HepG2 (cell line): Measurements from ENCODE around the gene MIB2. TPM values are rescaled to one million over a fixed set of nuclear protein-coding genes. Genes with fewer than 3 reads are reported as not detected.

Experiments
- ATAC-seq: fragments of 200-7000 bp; cut with Tn5 transposase; 3 replicates; pipeline ENCODE4 v1.9.1; 2020; ENCODE audit warnings: mild to moderate bottlenecking, moderate library complexity
- BruUV-seq: library from RNA; stranded (reverse); fragments of 400-500 nt; replicated peaks from 2 replicates; lab custom pipeline; 2021; lab: Mats Ljungman, UMichigan
- CTCF ChIA-PET: fragments of 300-600 bp; formaldehyde crosslinking; extraction: SDS; loops from one replicate; lab custom pipeline; 2021; ENCODE audit warnings: low total read pairs, inconsistent platforms, low intra/inter-chr PET ratio; lab: Yijun Ruan, JAX
- POLR2A ChIA-PET: fragments of 350-600 bp; sonication (Branson Sonifier 250); formaldehyde crosslinking; loops from one replicate; lab custom pipeline; 2020; ENCODE audit warnings: antibody characterized with exemption, inconsistent platforms; lab: Yijun Ruan, JAX
- DNase-seq: peaks from one replicate; pipeline ENCODE4 v3.0.0-alpha.2; 2015; ENCODE audit warnings: low spot score
- FAIRE-seq: peaks from 3 replicates; lab custom pipeline; 2011; peaks lifted over from hg19 to GRCh38; lab: Jason Lieb, UNC
- H2AFZ ChIP-seq: one replicate; pipeline ENCODE4 v1.6.1; 2011; ENCODE audit warnings: low read length, inconsistent platforms
- H3K27ac ChIP-seq: fragments of 300-600 bp; 3 replicates; pipeline ENCODE4 v1.8.0; 2011; ENCODE audit warnings: mixed run types, mild to moderate bottlenecking, mixed read lengths, low read length, inconsistent platforms; ENCODE audit not compliant: insufficient read depth; ENCODE audit errors: extremely low read length
- H3K27me3 ChIP-seq, 2 experiments: fragments of 200-600 bp in 1 of 2; 2 replicates in 1 of 2; 3 replicates in 1 of 2; pipeline versions ENCODE4 v1.6.0 to v1.8.0; 2011; ENCODE audit warnings: low read length in 2 of 2, mild to moderate bottlenecking in 2 of 2, moderate library complexity in 2 of 2, inconsistent platforms in 1 of 2; ENCODE audit not compliant: insufficient read depth in 2 of 2, control insufficient read depth in 1 of 2
- H3K36me3 ChIP-seq, 2 experiments: fragments of 200-600 bp in 1 of 2; replicated peaks in 1 of 2; 2 replicates in 1 of 2; 3 replicates in 1 of 2; pipeline versions ENCODE4 v1.5.1 to v1.8.0; 2011; ENCODE audit warnings: low read length in 2 of 2, inconsistent platforms in 1 of 2; ENCODE audit not compliant: insufficient read depth in 2 of 2, control insufficient read depth in 1 of 2
- H3K4me1 ChIP-seq: 2 replicates; pipeline ENCODE4 v1.5.1; 2012; ENCODE audit warnings: low read length, inconsistent platforms; ENCODE audit not compliant: insufficient read depth
- H3K4me2 ChIP-seq: 2 replicates; pipeline ENCODE4 v1.6.0; 2011; ENCODE audit warnings: low read depth, low read length, inconsistent platforms
- H3K4me3 ChIP-seq, 3 experiments: fragments of 200-600 bp in 1 of 3; sonication (generic), shearing (Covaris generic) in 1 of 3; replicated peaks in 1 of 3; 2 replicates each; pipeline ENCODE4 v1.5.1; 2011 to 2016; ENCODE audit warnings: low read length in 3 of 3, inconsistent platforms in 2 of 3, low read depth in 2 of 3, mild to moderate bottlenecking in 2 of 3, control low read depth in 1 of 3, mixed read lengths in 1 of 3; ENCODE audit not compliant: insufficient read depth in 1 of 3
- H3K79me2 ChIP-seq: one replicate; pipeline ENCODE4 v1.6.1; 2011; ENCODE audit warnings: low read length, inconsistent platforms; ENCODE audit not compliant: insufficient read depth
- H3K9ac ChIP-seq: 2 replicates; pipeline ENCODE4 v1.6.0; 2011; ENCODE audit warnings: mild to moderate bottlenecking, low read depth, low read length, inconsistent platforms; ENCODE audit not compliant: insufficient read depth
- H3K9me3 ChIP-seq: 2 replicates; pipeline ENCODE4 v1.5.1; 2012; ENCODE audit warnings: mild to moderate bottlenecking, low read length
- H4K20me1 ChIP-seq: 2 replicates; pipeline ENCODE4 v1.6.0; 2011; ENCODE audit warnings: inconsistent platforms, mild to moderate bottlenecking, low read length, moderate library complexity; ENCODE audit not compliant: insufficient read depth
- KAT8 ChIP-seq: IDR thresholded peaks from 2 replicates; pipeline ENCODE4 v1.6.1; 2016; ENCODE audit warnings: missing genetic modification reagents, missing compliant biosample characterization
- MYC ChIP-seq: sonication (generic); formaldehyde crosslinking; IDR thresholded peaks from 2 replicates; pipeline ENCODE4 v1.9.0; 2021; ENCODE audit warnings: missing genetic modification reagents, borderline replicate concordance
- PCBP1 ChIP-seq: fragments of 200-400 bp; formaldehyde crosslinking; IDR thresholded peaks from 2 replicates; pipeline ENCODE4 v1.6.1; 2017; ENCODE audit warnings: mild to moderate bottlenecking, low read depth, low read length, borderline replicate concordance
- PHF21A ChIP-seq: sonication (generic); formaldehyde crosslinking; IDR thresholded peaks from 2 replicates; pipeline ENCODE4 v1.5.0; 2020; ENCODE audit warnings: mild to moderate bottlenecking, missing genetic modification reagents
- RBM22 ChIP-seq: fragments of 200-400 bp; formaldehyde crosslinking; optimal IDR thresholded peaks from 2 replicates; pipeline ENCODE3; 2017; ENCODE audit warnings: mild to moderate bottlenecking, low read length, moderate library complexity
- RNF2 ChIP-seq: fragments of 450-650 bp; conservative IDR thresholded peaks from 2 replicates; pipeline ENCODE4 v1.6.1; 2016; ENCODE audit warnings: low read depth
- TAF15 ChIP-seq: fragments of 200-400 bp; formaldehyde crosslinking; IDR thresholded peaks from one replicate; pipeline ENCODE4 v1.6.1; 2018; ENCODE audit warnings: mild to moderate bottlenecking, low read depth, low read length; ENCODE audit not compliant: poor library complexity, severe bottlenecking
- THAP9 ChIP-seq: sonication (generic); formaldehyde crosslinking; IDR thresholded peaks from 2 replicates; pipeline ENCODE4; 2020; ENCODE audit warnings: missing genetic modification reagents, mild to moderate bottlenecking, borderline replicate concordance
- ZNF225 ChIP-seq: sonication (generic); formaldehyde crosslinking; IDR thresholded peaks from 2 replicates; pipeline ENCODE4 v1.4.0; 2020; ENCODE audit warnings: mild to moderate bottlenecking, missing genetic modification reagents
- ZNF362 ChIP-seq: sonication (generic); formaldehyde crosslinking; IDR thresholded peaks from 2 replicates; pipeline ENCODE4 v1.4.0; 2020; ENCODE audit warnings: missing genetic modification reagents, mild to moderate bottlenecking, borderline replicate concordance
- ZNF446 ChIP-seq: sonication (generic); formaldehyde crosslinking; IDR thresholded peaks from 2 replicates; pipeline ENCODE4 v1.5.0; 2020; ENCODE audit warnings: mild to moderate bottlenecking, missing genetic modification reagents
- ZNF773 ChIP-seq: sonication (generic); formaldehyde crosslinking; IDR thresholded peaks from 2 replicates; pipeline ENCODE4 v1.4.0; 2020; ENCODE audit warnings: missing genetic modification reagents, borderline replicate concordance
- ZSCAN31 ChIP-seq: sonication (generic); formaldehyde crosslinking; IDR thresholded peaks from 2 replicates; pipeline ENCODE4 v1.5.0; 2020; ENCODE audit warnings: low read depth, mild to moderate bottlenecking, missing genetic modification reagents
- WGBS: methylation state at CpG from one replicate; pipeline ENCODE4 v1.1.6; 2017; ENCODE audit warnings: low lambda C conversion rate; 5-methylcytosine and 5-hydroxymethylcytosine counted together
- in situ Hi-C: cut with HindIII; loops from 2 replicates; pipeline ENCODE4 v1.10.0; 2017; ENCODE audit warnings: low pct_unique_long_range_greater_than_20kb; ENCODE audit not compliant: extremely low pct_ligation_motif_present
- intact Hi-C: fragments of 100-400 bp; cut with micrococcal nuclease; formaldehyde crosslinking; loops from one replicate; pipeline ENCODE4 v1.10.0; 2022; ENCODE audit not compliant: unreplicated experiment
- polyA plus RNA-seq, 8 experiments: library from polyadenylated mRNA; depleted of rRNA in 3 of 8; stranded (reverse) in 7 of 8; unstranded in 1 of 8; fragments of >200 nt; fragmentation: Illumina TruSeq in 4 of 8; extraction: Trizol in 4 of 8; gene quantifications; 2 replicates each; pipeline versions ENCODE4 v1.2.1 to v1.2.3, GENCODE V29; 2011 to 2016; ENCODE audit warnings: low read depth in 4 of 8, missing spikeins in 1 of 8, mixed read lengths in 1 of 8; ENCODE audit not compliant: insufficient read depth in 1 of 8
- total RNA-seq, 5 experiments: library from RNA; depleted of rRNA; stranded (reverse); fragments of >200 nt; fragmentation: Illumina TruSeq; extraction: Trizol; gene quantifications; 2 replicates each; pipeline ENCODE4 v1.2.3, GENCODE V29; 2016; ENCODE audit warnings: low read depth in 1 of 5
- TF ChIP-seq, protein P1 (sequence below): IDR thresholded peaks from 2 replicates; pipeline ENCODE4 v1.6.1; 2016; ENCODE audit warnings: missing biosample characterization, missing genetic modification reagents, low read depth
- TF ChIP-seq, protein P2 (sequence below): sonication (generic); formaldehyde crosslinking; IDR thresholded peaks from 2 replicates; pipeline ENCODE4 v1.4.0; 2020; ENCODE audit warnings: mild to moderate bottlenecking, missing genetic modification reagents, borderline replicate concordance

MIB2 gene
- total and polyA plus RNA-seq, 2 of the 13 experiments (the other 11 are each of a cell fraction or from before 2014, with no cell fraction given): 19.9 to 30.4 TPM

GRCh38 chr1:1593834-1594601 is 21.3 kb upstream of the MIB2 start:
- CTCF ChIA-PET: no interaction called here
- FAIRE-seq: no peak
- no peak overlapping the region for H3K9ac ChIP-seq

More at GRCh38 chr1:1593834-1594601, 21.3 kb upstream of the MIB2 start:
- 24% methylated on average over 3 of the region's 24 CpGs for WGBS
- H3K79me2 ChIP-seq: no peaks in the 10 kb centered on the region
- in situ Hi-C loops: no loop called here
- no peak overlapping the region for H3K4me2 ChIP-seq
- POLR2A ChIA-PET: no interaction called here
- H3K27me3 ChIP-seq: peaks cover 10 to 32% of the 10 kb centered on the region in 2 experiments; a peak in 4 of 5 replicates
- no peak for DNase-seq
- intact Hi-C loops: no loop called here
- H2AFZ ChIP-seq: no peak overlapping the region
- no peak; the same call in 2 of the 3 replicates for ATAC-seq
- H3K9me3 ChIP-seq: no peaks in the 10 kb centered on the region
- peaks cover 20% of the 10 kb centered on the region for H3K4me1 ChIP-seq
- no peaks in the 10 kb centered on the region for H4K20me1 ChIP-seq
- H3K27ac ChIP-seq: no peak overlapping the region
- H3K4me3 ChIP-seq: no peak overlapping the region; a peak in 1 of 6 replicates
- no peaks in the 10 kb centered on the region for H3K36me3 ChIP-seq
- BruUV-seq: no TSS peak
- no peak for TF ChIP-seq ZNF773
- no peak for TF ChIP-seq TAF15
- TF ChIP-seq, protein P1, sequence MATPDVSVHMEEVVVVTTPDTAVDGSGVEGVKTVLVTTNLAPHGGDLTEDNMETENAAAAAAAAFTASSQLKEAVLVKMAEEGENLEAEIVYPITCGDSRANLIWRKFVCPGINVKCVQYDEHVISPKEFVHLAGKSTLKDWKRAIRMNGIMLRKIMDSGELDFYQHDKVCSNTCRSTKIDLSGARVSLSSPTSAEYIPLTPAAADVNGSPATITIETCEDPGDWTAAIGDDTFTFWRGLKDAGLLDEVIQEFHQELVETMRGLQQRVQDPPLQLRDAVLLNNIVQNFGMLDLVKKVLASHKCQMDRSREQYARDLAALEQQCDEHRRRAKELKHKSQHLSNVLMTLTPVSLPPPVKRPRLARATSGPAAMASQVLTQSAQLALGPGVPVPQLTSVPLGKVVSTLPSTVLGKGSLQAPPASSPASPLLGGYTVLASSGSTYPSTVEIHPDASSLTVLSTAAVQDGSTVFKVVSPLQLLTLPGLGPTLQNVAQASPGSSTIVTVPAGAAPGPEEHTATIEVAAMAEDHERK: no peak
- TF ChIP-seq, protein P2, sequence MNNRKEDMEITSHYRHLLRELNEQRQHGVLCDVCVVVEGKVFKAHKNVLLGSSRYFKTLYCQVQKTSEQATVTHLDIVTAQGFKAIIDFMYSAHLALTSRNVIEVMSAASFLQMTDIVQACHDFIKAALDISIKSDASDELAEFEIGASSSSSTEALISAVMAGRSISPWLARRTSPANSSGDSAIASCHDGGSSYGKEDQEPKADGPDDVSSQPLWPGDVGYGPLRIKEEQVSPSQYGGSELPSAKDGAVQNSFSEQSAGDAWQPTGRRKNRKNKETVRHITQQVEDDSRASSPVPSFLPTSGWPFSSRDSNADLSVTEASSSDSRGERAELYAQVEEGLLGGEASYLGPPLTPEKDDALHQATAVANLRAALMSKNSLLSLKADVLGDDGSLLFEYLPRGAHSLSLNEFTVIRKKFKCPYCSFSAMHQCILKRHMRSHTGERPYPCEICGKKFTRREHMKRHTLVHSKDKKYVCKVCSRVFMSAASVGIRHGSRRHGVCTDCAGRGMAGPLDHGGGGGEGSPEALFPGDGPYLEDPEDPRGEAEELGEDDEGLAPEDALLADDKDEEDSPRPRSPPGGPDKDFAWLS: no peak
- no peak for TF ChIP-seq PHF21A (CRISPR knock-in tag)
- no peak for TF ChIP-seq ZNF362 (CRISPR knock-in tag)
- TF ChIP-seq RNF2: no peak
- no peak for TF ChIP-seq PCBP1
- no peak for TF ChIP-seq THAP9 (CRISPR knock-in tag)
- TF ChIP-seq MYC: no peak
- TF ChIP-seq ZNF225: no peak
- TF ChIP-seq ZSCAN31 (CRISPR knock-in tag): no peak
- TF ChIP-seq KAT8 (CRISPR knock-in tag): no peak
- TF ChIP-seq ZNF446: no peak
- TF ChIP-seq RBM22: no peak
